WTC11 (cell line): ENCODE results near the gene SNAP29. TPM values are rescaled to one million over a fixed set of nuclear protein-coding genes. Genes with fewer than 3 reads are reported as not detected.

Experiments used
- ATAC-seq: fragments of 200-7000 bp; cut with Tn5 transposase; 2 replicates; pipeline ENCODE4 v1.10.0; 2021; ENCODE audit warnings: mild to moderate bottlenecking, moderate library complexity
- CTCF ChIA-PET: fragments of 300-600 bp; sonication (Branson Sonifier 250); formaldehyde crosslinking; loops from one replicate; lab custom pipeline; 2021; ENCODE audit warnings: antibody characterized with exemption; lab: Charles Lee
- POLR2A ChIA-PET: fragments of 350-600 bp; sonication (Branson Sonifier 250); formaldehyde crosslinking; loops from one replicate; lab custom pipeline; 2021; ENCODE audit warnings: antibody characterized with exemption; lab: Charles Lee
- DNase-seq: peaks from one replicate; pipeline ENCODE4 v3.0.0; 2021; ENCODE audit warnings: low spot score
- H3K27ac Mint-ChIP-seq: 2 replicates; pipeline ENCODE4 v1.8.0; 2021; ENCODE audit warnings: mixed read lengths
- H3K27me3 Mint-ChIP-seq: 2 replicates; pipeline ENCODE4 v1.8.0; 2021; ENCODE audit warnings: low read depth, mild to moderate bottlenecking, moderate library complexity, mixed read lengths
- H3K36me3 Mint-ChIP-seq: 2 replicates; pipeline ENCODE4 v1.8.0; 2021; ENCODE audit warnings: mixed read lengths
- H3K4me1 Mint-ChIP-seq: 2 replicates; pipeline ENCODE4 v1.8.0; 2022; ENCODE audit warnings: mixed read lengths
- H3K4me3 Mint-ChIP-seq: 2 replicates; pipeline ENCODE4 v1.8.0; 2021; ENCODE audit warnings: mild to moderate bottlenecking, moderate library complexity, mixed read lengths
- H3K9me3 Mint-ChIP-seq: 2 replicates; pipeline ENCODE4 v1.8.0; 2021; ENCODE audit warnings: mixed read lengths
- CREM ChIP-seq: sonication (generic); formaldehyde crosslinking; IDR thresholded peaks from 2 replicates; pipeline ENCODE4 v1.8.1; 2022; ENCODE audit warnings: mild to moderate bottlenecking, missing genetic modification reagents, moderate library complexity
- ETV6 ChIP-seq: sonication (generic); formaldehyde crosslinking; IDR thresholded peaks from 2 replicates; pipeline ENCODE4 v1.8.1; 2022; ENCODE audit warnings: mild to moderate bottlenecking, missing genetic modification reagents
- GABPB1 ChIP-seq: sonication (generic); formaldehyde crosslinking; IDR thresholded peaks from 2 replicates; pipeline ENCODE4 v1.8.1; 2023; ENCODE audit warnings: mild to moderate bottlenecking, missing genetic modification reagents
- JAZF1 ChIP-seq: fragments of 250-450 bp; sonication (Bioruptor Pico); IDR thresholded peaks from 2 replicates; pipeline ENCODE4 v1.9.0; 2021; ENCODE audit warnings: moderate library complexity, mild to moderate bottlenecking, inconsistent platforms
- NFATC4 ChIP-seq: fragments of 250-450 bp; sonication (Bioruptor Pico); IDR thresholded peaks from 2 replicates; pipeline ENCODE4 v1.9.0; 2021; ENCODE audit warnings: mild to moderate bottlenecking
- SMAD4 ChIP-seq: sonication (generic); formaldehyde crosslinking; IDR thresholded peaks from 2 replicates; pipeline ENCODE4 v1.8.0; 2022; ENCODE audit warnings: mild to moderate bottlenecking, missing genetic modification reagents
- SOX15 ChIP-seq: fragments of 250-450 bp; sonication (Bioruptor Pico); IDR thresholded peaks from 2 replicates; pipeline ENCODE4 v1.9.0; 2021; ENCODE audit warnings: mild to moderate bottlenecking
- TEAD1 ChIP-seq: sonication (generic); formaldehyde crosslinking; IDR thresholded peaks from 2 replicates; pipeline ENCODE4 v1.8.0; 2022; ENCODE audit warnings: mild to moderate bottlenecking, missing genetic modification reagents
- ZNF396 ChIP-seq: fragments of 250-450 bp; sonication (Bioruptor Pico); IDR thresholded peaks from 2 replicates; pipeline ENCODE4 v1.8.0; 2021; ENCODE audit warnings: mild to moderate bottlenecking, moderate library complexity, borderline replicate concordance
- total RNA-seq: library from RNA; stranded (reverse); gene quantifications from 3 replicates; pipeline ENCODE4 v1.2.3, GENCODE V29; 2021
- TF ChIP-seq, protein P1 (sequence below): sonication (generic); formaldehyde crosslinking; IDR thresholded peaks from 2 replicates; pipeline ENCODE4 v1.8.0; 2022; ENCODE audit warnings: mild to moderate bottlenecking, missing genetic modification reagents
- TF ChIP-seq, protein P2 (sequence below): fragments of 250-450 bp; sonication (Bioruptor Pico); conservative IDR thresholded peaks from 2 replicates; pipeline ENCODE4 v1.9.0; 2021; ENCODE audit warnings: mild to moderate bottlenecking
- TF ChIP-seq, protein P3 (sequence below): sonication (generic); formaldehyde crosslinking; conservative IDR thresholded peaks from 2 replicates; pipeline ENCODE4 v1.8.1; 2023; ENCODE audit warnings: mild to moderate bottlenecking, low read depth, missing genetic modification reagents, moderate library complexity
- TF ChIP-seq, protein P4 (sequence below): sonication (generic); formaldehyde crosslinking; IDR thresholded peaks from 2 replicates; pipeline ENCODE4 v1.8.1; 2023; ENCODE audit warnings: mild to moderate bottlenecking, missing genetic modification reagents, moderate library complexity
- TF ChIP-seq, protein P5 (sequence below): sonication (generic); formaldehyde crosslinking; IDR thresholded peaks from 2 replicates; pipeline ENCODE4 v1.8.1; 2023; ENCODE audit warnings: mild to moderate bottlenecking, moderate library complexity, missing genetic modification reagents
- TF ChIP-seq, protein P6 (sequence below): sonication (generic); formaldehyde crosslinking; IDR thresholded peaks from 2 replicates; pipeline ENCODE4 v1.8.0; 2023; ENCODE audit warnings: missing genetic modification reagents, mild to moderate bottlenecking, borderline replicate concordance
- TF ChIP-seq, protein P7 (sequence below): sonication (generic); formaldehyde crosslinking; IDR thresholded peaks from 2 replicates; pipeline ENCODE4 v1.8.0; 2023; ENCODE audit warnings: mild to moderate bottlenecking, missing genetic modification reagents

Gene SNAP29
- total RNA-seq, 1 experiment from 2014 or later = 14.7 TPM

DNA sequence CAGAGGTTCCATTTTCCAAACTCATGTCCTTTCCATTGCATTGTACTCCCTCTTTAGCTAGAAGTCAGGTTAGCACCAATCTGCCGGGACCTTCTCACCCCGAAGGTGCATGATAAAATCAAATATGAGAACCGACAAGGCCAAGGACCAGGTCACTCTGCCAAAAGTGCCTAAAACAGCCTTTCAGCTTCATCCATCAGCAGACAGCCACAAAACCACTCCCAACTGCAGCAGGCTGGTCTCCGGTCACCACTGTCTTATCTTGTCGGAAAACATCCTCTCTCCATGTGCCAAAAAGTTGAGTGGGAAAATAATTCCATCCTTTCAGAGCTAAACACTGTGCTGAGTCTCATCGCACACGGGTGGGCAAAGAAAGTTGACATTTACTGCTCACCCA, 1.6 kb upstream of the SNAP29 start:
- DNase-seq (no peak), ATAC-seq (no peak)
- no peak overlapping the region for H3K27ac Mint-ChIP-seq
- H3K4me1 Mint-ChIP-seq = peaks cover 34% of the 10 kb centered on the region
- ChIA-PET CTCF (interaction anchor here (1.2 to 1.7 kb wide), 2 partner anchors 12 to 60 kb away, joined by 3 to 6 read pairs; partner anchors contain the start of gene CRKL), POLR2A (interaction anchor here (0.6 kb wide), 1 partner anchor 14 kb away, joined by 3 read pairs; no protein-coding TSS in a partner anchor)
- H3K36me3 Mint-ChIP-seq = no peaks in the 10 kb centered on the region
- peak overlapping the region; percentile 92 for H3K4me3 Mint-ChIP-seq
- TF ChIP-seq, protein P1, sequence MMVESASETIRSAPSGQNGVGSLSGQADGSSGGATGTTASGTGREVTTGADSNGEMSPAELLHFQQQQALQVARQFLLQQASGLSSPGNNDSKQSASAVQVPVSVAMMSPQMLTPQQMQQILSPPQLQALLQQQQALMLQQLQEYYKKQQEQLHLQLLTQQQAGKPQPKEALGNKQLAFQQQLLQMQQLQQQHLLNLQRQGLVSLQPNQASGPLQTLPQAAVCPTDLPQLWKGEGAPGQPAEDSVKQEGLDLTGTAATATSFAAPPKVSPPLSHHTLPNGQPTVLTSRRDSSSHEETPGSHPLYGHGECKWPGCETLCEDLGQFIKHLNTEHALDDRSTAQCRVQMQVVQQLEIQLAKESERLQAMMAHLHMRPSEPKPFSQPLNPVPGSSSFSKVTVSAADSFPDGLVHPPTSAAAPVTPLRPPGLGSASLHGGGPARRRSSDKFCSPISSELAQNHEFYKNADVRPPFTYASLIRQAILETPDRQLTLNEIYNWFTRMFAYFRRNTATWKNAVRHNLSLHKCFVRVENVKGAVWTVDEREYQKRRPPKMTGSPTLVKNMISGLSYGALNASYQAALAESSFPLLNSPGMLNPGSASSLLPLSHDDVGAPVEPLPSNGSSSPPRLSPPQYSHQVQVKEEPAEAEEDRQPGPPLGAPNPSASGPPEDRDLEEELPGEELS (CRISPR knock-in tag) = no peak
- TF ChIP-seq, protein P2, sequence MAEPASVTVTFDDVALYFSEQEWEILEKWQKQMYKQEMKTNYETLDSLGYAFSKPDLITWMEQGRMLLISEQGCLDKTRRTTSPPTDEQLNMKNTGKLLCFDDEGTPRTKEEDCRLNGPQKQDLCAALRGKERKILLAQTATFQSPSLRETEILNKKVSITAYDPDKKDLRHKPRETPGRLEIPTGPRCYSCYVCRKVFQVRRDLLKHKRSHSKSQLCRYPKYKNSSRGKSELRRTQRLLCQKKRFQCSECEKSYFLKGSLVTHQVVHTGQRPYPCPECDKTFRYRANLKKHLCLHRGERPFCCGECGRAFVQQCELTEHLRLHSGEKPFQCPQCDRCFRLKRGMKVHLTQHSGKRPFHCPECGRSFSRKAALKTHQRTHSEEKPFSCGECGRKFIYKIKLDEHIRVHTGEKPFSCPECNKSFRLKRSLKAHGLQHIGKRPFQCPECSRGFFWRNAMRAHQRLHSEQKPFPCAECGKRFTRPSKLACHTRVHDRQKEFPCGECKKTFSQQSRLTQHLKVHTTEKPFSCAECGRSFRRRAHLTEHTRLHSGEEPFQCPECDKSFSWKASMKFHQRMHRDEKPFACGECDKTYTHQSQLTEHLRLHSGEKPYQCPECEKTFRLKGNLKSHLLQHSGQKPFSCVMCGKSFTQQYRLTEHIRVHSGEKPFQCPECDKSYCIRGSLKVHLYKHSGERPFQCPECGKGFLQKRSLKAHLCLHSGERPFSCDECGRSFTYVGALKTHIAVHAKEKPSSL (CRISPR knock-in tag) = no peak
- no peak for TF ChIP-seq JAZF1 (CRISPR knock-in tag)
- TF ChIP-seq CREM (CRISPR knock-in tag) = no peak
- no peak for TF ChIP-seq NFATC4 (CRISPR knock-in tag)
- TF ChIP-seq ZNF396 (CRISPR knock-in tag) = no peak
- TF ChIP-seq, protein P3, sequence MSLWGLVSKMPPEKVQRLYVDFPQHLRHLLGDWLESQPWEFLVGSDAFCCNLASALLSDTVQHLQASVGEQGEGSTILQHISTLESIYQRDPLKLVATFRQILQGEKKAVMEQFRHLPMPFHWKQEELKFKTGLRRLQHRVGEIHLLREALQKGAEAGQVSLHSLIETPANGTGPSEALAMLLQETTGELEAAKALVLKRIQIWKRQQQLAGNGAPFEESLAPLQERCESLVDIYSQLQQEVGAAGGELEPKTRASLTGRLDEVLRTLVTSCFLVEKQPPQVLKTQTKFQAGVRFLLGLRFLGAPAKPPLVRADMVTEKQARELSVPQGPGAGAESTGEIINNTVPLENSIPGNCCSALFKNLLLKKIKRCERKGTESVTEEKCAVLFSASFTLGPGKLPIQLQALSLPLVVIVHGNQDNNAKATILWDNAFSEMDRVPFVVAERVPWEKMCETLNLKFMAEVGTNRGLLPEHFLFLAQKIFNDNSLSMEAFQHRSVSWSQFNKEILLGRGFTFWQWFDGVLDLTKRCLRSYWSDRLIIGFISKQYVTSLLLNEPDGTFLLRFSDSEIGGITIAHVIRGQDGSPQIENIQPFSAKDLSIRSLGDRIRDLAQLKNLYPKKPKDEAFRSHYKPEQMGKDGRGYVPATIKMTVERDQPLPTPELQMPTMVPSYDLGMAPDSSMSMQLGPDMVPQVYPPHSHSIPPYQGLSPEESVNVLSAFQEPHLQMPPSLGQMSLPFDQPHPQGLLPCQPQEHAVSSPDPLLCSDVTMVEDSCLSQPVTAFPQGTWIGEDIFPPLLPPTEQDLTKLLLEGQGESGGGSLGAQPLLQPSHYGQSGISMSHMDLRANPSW = no peak
- no peak for TF ChIP-seq SOX15 (CRISPR knock-in tag)
- TF ChIP-seq, protein P4, sequence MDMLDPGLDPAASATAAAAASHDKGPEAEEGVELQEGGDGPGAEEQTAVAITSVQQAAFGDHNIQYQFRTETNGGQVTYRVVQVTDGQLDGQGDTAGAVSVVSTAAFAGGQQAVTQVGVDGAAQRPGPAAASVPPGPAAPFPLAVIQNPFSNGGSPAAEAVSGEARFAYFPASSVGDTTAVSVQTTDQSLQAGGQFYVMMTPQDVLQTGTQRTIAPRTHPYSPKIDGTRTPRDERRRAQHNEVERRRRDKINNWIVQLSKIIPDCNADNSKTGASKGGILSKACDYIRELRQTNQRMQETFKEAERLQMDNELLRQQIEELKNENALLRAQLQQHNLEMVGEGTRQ (CRISPR knock-in tag) = no peak
- TF ChIP-seq, protein P5, sequence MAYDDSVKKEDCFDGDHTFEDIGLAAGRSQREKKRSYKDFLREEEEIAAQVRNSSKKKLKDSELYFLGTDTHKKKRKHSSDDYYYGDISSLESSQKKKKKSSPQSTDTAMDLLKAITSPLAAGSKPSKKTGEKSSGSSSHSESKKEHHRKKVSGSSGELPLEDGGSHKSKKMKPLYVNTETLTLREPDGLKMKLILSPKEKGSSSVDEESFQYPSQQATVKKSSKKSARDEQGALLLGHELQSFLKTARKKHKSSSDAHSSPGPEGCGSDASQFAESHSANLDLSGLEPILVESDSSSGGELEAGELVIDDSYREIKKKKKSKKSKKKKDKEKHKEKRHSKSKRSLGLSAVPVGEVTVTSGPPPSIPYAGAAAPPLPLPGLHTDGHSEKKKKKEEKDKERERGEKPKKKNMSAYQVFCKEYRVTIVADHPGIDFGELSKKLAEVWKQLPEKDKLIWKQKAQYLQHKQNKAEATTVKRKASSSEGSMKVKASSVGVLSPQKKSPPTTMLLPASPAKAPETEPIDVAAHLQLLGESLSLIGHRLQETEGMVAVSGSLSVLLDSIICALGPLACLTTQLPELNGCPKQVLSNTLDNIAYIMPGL (CRISPR knock-in tag) = no peak
- TF ChIP-seq GABPB1 (CRISPR knock-in tag) = no peak
- no peak for TF ChIP-seq SMAD4 (CRISPR knock-in tag)
- no peaks in the 10 kb centered on the region for H3K9me3 Mint-ChIP-seq
- no peaks in the 10 kb centered on the region; the same call in 1 of the 2 replicates for H3K27me3 Mint-ChIP-seq

DNA sequence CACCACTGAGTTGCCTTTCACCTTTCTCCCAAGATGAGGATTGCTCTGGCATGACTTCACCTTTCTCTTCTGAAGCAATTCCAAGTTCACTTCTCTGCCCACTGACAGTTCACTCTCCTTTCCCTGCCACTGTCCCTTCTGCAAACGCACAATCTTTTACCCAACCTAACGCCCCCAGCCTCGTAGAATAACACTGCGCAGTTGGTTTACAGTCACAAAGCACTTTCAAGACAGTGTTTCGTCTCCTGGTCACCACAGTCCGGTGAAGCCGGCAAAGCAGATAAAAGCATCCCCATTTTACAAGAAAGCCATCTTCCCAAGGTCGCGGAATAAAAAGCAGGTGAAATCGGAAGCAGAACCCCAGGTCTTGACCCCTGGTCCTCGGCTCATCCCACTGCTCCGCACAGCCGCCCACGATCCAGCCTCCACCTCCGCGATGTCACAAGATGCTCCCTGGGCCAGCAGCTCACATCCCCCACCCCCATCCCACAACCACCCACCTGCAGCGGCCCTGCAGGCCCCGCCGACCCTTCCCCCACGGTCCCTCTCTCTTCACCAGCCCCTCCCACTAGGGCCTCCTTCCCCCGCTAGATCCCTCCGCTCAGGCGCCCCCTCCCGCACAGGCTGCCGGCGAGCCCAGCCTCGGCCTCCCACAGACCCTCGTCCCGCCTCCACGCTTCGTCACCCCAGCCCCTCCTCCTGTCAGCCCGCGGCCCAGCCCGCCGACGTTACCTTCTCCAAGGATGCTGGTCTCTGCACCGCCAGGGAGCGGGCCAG, 781 bp upstream of the SNAP29 start:
- CTCF ChIA-PET = interaction anchor here (0.6 to 1.2 kb wide), 2 partner anchors 13 to 54 kb away, joined by 3 read pairs; no protein-coding TSS in a partner anchor

More for the DNA sequence above, 781 bp upstream of the SNAP29 start:
- POLR2A ChIA-PET = no interaction called here
- no peaks in the 10 kb centered on the region for H3K36me3 Mint-ChIP-seq
- peak overlapping the region; percentile 92 for H3K4me3 Mint-ChIP-seq
- peak; percentile 83 for ATAC-seq
- peak; percentile 95 for DNase-seq
- H3K27me3 Mint-ChIP-seq = no peaks in the 10 kb centered on the region; the same call in 1 of the 2 replicates
- no peaks in the 10 kb centered on the region for H3K9me3 Mint-ChIP-seq
- TF ChIP-seq ETV6 (peak; percentile 65; the same call in 1 of the 2 replicates), TEAD1 (CRISPR knock-in tag) (no peak)
- TF ChIP-seq, protein P6, sequence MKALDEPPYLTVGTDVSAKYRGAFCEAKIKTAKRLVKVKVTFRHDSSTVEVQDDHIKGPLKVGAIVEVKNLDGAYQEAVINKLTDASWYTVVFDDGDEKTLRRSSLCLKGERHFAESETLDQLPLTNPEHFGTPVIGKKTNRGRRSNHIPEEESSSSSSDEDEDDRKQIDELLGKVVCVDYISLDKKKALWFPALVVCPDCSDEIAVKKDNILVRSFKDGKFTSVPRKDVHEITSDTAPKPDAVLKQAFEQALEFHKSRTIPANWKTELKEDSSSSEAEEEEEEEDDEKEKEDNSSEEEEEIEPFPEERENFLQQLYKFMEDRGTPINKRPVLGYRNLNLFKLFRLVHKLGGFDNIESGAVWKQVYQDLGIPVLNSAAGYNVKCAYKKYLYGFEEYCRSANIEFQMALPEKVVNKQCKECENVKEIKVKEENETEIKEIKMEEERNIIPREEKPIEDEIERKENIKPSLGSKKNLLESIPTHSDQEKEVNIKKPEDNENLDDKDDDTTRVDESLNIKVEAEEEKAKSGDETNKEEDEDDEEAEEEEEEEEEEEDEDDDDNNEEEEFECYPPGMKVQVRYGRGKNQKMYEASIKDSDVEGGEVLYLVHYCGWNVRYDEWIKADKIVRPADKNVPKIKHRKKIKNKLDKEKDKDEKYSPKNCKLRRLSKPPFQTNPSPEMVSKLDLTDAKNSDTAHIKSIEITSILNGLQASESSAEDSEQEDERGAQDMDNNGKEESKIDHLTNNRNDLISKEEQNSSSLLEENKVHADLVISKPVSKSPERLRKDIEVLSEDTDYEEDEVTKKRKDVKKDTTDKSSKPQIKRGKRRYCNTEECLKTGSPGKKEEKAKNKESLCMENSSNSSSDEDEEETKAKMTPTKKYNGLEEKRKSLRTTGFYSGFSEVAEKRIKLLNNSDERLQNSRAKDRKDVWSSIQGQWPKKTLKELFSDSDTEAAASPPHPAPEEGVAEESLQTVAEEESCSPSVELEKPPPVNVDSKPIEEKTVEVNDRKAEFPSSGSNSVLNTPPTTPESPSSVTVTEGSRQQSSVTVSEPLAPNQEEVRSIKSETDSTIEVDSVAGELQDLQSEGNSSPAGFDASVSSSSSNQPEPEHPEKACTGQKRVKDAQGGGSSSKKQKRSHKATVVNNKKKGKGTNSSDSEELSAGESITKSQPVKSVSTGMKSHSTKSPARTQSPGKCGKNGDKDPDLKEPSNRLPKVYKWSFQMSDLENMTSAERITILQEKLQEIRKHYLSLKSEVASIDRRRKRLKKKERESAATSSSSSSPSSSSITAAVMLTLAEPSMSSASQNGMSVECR (CRISPR knock-in tag) = 0 out of 2 replicates have a peak, but pooled peaks have one; percentile 31
- TF ChIP-seq, protein P7, sequence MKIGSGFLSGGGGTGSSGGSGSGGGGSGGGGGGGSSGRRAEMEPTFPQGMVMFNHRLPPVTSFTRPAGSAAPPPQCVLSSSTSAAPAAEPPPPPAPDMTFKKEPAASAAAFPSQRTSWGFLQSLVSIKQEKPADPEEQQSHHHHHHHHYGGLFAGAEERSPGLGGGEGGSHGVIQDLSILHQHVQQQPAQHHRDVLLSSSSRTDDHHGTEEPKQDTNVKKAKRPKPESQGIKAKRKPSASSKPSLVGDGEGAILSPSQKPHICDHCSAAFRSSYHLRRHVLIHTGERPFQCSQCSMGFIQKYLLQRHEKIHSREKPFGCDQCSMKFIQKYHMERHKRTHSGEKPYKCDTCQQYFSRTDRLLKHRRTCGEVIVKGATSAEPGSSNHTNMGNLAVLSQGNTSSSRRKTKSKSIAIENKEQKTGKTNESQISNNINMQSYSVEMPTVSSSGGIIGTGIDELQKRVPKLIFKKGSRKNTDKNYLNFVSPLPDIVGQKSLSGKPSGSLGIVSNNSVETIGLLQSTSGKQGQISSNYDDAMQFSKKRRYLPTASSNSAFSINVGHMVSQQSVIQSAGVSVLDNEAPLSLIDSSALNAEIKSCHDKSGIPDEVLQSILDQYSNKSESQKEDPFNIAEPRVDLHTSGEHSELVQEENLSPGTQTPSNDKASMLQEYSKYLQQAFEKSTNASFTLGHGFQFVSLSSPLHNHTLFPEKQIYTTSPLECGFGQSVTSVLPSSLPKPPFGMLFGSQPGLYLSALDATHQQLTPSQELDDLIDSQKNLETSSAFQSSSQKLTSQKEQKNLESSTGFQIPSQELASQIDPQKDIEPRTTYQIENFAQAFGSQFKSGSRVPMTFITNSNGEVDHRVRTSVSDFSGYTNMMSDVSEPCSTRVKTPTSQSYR (CRISPR knock-in tag) = peak; percentile 88; the same call in 1 of the 2 replicates
- TF ChIP-seq, all 79 proteins: peak for 3
- Mint-ChIP-seq H3K27ac (peak overlapping the region; percentile 67), H3K4me1 (peaks cover 28% of the 10 kb centered on the region)
